Head of caudate nucleus (tissue), 42 donors: ENCODE measurements around the gene ARL4C.
A peak's percentile ranks its signal among the peaks of the same experiment; 100 is the strongest.

Source experiments
- DNase-seq, 42 donors: peaks; one replicate each; pipeline versions ENCODE4 v3.0.0 to v3.0.0-alpha.2; 2020 to 2021; ENCODE audit warnings: mixed read lengths in 7 of 42
- intact Hi-C: fragments of 100-400 bp; cut with DNase I; formaldehyde crosslinking; loops from one replicate; pipeline ENCODE4 v1.15.0; 2022

The ARL4C gene

DNA sequence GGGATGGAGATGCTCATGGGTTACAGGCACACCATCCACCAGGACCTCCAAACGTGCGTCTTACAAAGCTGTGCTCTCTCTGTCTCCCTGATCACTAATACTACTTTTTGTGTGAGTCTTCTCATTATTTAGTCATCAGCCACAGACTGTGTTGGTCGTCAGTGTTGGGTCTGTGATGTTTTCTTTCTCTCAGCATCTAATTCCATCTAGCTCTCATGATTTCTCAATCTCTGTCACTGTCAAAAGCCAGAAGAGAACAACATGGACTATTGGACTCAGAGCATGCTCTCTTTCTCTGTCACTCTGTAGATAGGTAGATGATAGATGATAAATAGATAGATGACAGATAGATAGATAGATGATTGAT is 6.0 kb upstream of the ARL4C start:
- intact Hi-C loops = loop anchor here (5.0 kb wide), 1 partner anchor 366 kb away; no protein-coding TSS in a partner anchor
- DNase-seq = no peak

DNA sequence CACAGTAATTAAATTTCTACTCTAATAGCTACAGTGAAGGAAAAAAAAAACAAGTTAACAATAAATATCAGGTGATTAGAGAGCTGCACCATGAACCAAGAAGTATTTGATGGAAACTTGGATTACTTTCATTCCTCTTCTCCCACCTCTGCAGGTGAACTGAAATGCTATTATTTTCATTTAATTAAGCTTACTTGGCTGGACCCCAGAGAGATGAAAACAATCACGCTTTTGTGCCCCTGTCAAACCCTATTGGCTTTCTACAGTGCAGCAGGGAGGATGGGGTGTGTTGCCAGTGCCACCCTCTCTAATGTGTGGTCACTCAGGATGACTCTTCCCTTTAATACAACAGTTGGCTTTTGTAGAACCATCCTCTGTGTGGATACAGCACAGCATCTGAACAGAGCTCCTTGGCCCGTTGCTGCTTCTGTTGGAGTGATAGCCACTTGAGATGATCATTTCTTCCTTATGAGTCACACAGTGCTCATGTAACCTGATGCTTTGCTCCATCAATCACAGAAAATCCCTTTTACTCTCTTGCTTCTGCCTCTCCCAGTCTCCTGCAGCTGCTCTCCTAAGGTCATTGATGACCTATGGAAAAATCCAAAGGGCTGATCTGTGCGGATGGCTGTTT is 5.5 kb upstream of the ARL4C start:
- DNase-seq = no peak
- intact Hi-C loops = loop anchor here (5.0 kb wide), 1 partner anchor 365 kb away; no protein-coding TSS in a partner anchor

DNA sequence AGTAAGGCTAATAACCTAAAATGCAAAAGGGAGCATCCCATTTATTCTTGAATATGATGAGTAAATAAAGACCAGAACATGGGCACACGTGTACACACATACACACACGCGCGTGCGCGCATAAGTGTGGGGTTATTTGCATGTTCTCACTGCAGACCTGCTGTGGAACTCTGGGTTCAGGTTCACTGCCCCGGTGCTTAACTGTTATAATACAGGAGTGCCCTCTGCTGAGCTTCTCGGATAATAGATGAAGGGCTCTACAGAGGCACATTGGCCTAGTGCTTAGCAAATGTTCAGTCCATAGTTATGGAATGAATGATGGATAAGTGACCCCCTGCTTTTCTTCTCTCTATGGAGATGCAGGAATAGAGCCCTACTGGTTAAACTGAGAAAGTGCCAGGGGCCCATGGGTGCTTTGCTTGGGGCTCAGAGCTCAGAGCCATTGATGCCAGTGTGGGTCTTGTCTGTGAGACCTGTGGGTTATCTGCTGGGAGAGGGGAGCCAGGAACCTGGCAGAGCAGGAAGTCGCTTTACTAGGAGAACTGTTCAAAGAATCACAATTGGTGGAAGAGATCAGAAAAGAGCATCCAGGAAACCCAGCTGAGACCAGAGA is 3.6 kb upstream of the ARL4C start:
- peak in 38 of 42 donors; percentile 21 to 81 (median 50) for DNase-seq

DNA sequence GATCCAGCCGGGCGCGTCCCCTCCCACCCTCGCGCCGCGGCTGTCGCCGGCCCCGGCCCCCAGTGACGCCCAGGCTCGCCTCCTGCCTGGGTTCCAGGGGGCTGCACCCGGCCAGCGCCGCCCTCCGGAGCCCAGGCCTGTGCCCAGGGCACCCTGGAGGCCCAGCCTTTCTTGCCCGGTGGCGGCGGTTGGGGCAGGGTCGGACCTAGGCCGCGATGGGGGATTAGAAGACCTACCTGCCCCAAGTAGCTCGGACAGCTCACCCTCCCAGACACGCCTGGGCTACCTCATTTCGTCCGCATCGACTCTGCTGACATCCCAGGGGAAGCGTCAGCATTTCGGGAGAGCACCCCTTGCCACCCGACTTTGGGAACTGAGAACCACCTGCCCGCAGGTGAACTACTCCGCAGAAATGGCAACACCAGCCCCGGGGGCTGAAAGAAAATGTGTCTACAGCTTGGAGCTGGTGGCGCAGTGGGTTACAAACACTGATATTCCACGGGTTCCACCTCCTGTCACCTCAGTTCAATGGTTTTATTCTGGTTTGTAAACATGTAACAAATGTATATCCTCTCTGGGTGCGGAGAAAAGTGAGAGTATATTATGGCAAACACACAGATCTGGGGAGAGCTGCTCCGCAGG is 834 bp upstream of the ARL4C start:
- no peak for DNase-seq
- intact Hi-C loops = no loop called here

More for the DNA sequence above, 3.6 kb upstream of the ARL4C start:
- intact Hi-C loops = loop anchor here (5.0 kb wide), 1 partner anchor 363 kb away; no protein-coding TSS in a partner anchor

DNA sequence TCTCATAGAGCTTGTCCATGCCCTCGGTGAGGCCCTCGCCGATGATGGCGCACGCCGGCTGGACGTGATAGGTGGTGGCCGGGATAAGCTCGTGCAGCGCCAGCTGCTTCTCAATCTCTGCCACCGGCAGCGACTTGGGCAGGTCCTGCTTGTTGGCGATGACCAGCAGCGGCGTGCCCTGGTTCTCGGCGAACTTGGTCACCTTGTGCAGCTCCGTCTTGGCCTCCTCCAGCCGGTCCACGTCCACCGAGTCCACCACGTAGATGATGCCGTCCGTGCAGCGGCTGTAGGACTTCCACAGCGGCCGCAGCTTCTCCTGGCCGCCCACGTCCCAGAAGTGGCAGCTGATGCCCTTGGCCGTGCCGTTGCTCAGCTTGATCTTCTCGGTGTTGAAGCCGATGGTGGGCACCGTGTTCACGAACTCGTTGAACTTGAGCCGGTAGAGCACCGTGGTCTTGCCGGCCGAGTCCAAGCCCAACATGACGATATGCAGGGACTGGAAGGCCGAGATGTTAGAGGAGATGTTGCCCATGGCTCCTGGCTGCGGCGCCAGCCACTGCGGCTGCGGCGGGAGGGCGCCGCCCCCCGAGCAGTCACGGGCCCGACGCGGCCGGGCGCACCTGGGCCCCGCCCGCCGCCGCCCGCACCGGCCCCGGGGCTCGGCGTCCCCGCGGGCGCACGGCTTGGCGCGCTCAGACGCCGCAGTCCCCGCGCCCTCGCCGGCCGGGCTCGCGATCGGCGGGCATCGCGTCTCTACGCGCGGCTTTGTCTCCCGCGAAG is 636 bp downstream of the ARL4C start:
- peak in 17 of 42 donors; percentile 10 to 55 (median 24) for DNase-seq
- intact Hi-C loops = no loop called here

DNA sequence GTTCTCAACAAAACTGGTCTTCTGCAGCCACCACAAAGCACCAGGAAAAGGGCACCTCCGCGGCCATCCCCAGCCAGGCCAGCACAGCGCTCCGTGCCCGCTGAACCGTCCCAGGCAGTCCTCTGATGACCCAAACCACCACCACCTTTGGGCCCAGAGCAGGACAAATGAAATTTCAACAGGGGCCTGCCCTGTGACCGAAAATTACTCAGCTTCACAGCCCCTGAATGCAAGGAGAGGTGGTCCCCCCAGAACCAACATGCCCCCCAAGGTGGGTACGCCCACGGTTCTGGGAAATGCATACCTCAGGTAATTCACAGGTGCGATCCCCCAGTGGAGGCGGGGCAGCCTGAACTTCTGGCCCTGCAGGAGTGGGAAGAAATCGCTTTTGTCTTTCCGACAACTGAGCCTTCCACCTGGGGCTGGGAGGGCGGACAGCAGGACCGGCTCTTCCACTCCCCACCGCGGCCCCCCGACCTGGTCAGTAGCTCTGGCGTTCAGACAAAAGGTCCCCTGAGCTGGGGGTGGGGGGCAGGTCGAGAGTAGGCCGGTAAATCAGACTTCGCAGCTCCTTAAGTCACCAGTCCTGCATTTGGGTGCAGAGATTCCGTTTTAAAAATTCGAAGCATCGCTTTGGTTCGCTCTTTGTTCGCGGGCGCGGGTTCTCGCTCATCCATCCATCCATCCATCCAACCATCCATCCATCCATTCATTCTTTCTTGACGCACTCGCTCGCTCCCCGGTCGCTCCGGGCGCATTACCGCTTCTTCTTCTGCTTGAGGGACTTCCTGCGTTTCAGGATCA is 1.4 kb downstream of the ARL4C start:
- DNase-seq = no peak
- intact Hi-C loops = no loop called here

DNA sequence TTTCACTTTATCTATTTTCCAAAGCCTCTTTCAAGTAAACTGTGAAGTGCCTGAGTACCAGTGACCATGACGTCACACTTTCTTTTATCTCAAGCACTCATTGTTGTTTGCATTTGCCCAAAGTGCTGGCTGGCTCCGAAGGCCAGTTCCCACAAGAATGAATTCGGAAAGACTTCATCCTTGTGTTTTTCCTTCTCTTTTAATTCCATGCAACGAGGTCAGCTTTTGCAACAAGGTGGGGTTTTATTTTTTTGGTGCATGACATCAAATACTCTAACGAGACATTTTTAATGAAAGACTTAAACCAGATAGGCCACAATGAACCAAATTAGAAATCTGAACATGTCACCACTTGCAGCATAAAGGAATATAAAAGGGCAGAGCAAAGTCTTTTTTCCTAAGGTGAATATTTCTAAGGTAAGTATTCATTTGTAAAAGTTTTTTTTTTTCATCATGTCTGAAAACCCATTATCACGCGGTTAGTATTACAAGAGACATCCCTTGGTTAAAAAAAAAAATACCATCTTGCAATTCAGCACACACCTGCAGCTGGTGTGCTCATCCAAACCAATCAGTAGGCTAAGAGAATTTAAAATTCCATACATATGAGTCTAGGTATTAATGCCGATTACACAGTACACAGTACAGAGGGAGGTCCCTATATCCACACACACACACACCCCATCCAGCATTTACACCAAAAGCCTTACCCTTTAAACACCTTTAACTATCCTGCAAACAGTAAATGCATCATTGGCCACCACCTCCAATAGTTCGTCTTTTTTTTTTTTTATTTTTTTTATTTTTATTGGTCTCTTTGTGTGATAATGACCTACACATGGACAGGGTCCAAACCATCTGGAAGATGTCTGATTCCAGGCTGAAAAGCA is 2.3 kb downstream of the ARL4C start:
- peak in 3 of 42 donors; percentile 14 to 55 (median 45) for DNase-seq
- intact Hi-C loops = no loop called here

DNA sequence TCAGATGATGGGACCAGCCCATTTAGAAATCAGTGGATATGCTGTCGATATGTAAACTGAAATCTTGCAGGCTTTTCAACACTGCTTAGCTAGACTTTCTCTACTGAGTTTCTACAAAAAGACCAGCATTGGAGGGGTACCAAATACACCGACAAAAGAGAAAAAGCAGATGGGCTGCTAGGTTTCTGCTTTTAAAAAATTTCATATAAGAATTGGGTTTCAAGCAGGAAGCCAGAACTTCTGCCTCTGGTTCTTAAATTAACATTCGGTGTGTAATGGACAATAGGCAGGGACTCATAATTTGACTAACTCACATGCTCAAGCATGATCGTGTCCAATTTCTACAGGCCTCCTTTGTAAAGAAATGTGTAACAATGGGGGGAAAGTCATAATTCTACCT is 3.1 kb downstream of the ARL4C start:
- intact Hi-C loops = no loop called here
- DNase-seq = no peak

DNA sequence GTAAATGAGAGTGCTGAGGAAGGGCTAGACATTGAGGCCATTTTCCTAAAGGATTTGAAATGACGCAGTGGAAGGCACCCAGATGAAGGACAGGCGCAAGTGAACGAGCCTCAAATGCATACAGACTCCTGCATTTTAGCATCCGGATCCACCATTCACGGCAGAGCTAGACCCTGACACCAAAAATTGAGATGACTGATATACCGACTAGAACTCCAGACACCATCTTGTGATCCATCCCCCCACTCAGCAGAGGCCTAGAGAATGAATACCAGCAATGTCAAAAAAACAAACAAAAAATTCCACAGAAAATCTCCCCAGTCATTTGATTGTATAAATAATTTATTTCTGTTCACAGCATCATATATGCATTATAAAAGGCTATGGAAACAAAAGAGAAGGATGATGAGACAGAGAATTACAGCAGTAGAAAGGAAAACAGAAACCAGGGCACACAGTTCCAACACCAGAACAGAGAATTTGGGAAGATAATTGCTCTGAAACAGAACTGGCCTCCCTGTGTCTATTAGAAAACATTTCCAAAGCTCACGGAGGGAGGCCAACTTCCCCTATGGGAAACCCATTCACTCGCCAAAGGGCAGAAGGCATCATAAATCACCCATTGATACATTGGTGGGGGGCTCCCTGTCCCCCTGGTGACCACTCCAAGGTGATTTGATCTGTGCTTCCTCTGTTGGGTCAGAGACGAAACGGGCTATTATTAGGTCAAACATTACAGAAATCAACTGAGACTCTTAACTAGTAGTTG is 4.0 kb downstream of the ARL4C start:
- intact Hi-C loops = no loop called here
- no peak for DNase-seq

DNA sequence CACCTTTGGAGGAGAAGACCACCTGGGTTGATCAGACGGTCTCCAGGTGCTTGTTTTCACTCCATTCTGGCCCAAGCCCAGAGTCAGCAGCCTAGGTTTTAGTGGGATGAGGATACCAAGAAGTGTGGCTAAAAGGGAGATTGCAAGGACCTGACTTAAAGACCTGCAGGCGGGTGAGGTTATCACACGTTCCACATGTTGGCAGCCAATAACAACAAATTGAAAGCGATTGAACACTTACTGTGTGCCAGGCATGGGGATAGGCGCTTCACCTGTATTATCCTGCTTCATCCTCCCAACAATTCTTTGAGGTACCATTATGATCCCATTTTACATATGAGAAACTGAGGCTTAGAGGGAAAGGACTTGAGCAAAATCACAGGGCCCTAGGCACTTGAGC is 5.0 kb downstream of the ARL4C start:
- no peak for DNase-seq
- intact Hi-C loops = no loop called here

DNA sequence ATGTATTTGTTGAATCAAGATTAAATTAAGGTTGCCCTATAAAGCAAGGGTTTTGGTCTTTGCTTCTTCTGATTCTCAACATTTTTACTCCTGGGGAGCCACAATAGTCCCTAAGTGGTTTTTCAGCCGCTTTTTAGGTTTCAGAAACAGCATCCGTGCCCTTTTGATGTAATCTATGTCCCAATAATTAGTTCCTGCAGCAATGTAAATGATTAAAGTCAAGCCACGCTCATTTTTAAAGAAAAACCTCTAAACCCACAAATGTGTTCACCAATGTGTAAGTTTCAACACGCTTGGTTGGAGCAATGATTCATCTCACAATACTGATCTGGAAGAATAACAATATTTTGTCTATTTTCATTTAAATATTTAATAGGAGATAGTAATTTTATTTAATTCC is 5.6 kb downstream of the ARL4C start:
- DNase-seq = no peak
- intact Hi-C loops = no loop called here

DNA sequence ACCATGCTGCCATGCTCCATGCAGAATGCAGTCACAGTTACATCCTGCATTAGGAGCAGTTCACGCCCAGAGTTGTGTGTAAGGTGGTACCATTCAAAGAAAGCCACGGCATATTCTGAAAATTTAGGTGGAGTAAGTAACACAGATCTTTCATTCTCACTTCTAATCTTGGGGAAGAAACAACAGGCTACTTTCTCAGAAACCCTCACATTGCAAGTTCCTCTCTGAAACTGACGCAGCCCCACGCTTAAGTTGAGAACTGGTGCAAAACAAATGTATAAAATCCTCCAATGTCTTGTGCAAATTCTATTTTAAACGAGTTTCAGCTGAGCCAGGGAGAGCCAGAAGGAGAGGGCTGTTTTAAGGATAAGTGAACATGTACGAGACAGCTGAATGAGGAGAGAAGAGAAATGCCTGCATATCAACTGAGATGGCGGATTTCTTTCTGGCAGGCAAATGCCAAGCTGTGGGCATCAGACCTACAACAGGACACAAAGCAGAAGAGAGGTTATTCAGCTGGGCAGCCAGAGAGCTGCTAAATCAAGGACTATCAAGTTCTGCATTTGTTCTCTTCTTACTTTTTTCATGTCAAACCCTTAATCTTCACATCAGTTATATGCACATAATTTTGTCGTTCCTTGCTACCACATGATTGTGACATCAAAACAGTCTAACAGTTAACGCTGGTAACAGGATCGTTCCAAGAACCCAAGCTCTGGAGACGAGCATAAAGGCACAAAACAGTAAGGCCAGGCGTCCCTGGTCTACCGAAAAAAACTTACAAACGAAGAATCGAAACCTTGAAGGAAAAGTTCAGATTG is 6.4 kb downstream of the ARL4C start:
- intact Hi-C loops = no loop called here
- DNase-seq = no peak

DNA sequence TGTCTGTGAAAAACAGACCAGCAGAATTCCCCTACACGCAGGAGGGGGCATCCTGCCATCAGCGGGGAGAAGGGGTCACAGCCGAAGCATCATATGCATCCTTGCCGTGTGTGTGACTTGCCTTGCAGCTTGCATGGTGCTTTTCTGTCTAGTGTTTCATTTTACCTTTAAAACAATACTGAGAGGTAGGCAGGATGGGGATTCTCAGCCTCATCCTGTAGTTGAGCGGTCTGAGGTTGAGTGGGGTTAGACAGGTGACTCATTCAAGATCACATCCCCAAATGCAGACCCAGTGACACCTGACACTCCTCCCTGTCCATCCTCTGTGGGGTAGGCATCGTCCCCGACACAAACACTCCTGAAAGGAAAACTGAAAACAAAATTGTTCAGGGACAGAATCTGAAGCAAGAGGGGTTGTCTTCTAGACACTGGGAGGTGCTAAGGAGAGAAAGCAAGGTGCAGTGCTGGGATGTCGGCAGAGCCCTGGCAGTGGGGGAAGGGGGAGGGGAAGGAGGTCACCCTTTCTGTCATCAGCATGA is 7.9 kb downstream of the ARL4C start:
- intact Hi-C loops = no loop called here
- DNase-seq = no peak

DNA sequence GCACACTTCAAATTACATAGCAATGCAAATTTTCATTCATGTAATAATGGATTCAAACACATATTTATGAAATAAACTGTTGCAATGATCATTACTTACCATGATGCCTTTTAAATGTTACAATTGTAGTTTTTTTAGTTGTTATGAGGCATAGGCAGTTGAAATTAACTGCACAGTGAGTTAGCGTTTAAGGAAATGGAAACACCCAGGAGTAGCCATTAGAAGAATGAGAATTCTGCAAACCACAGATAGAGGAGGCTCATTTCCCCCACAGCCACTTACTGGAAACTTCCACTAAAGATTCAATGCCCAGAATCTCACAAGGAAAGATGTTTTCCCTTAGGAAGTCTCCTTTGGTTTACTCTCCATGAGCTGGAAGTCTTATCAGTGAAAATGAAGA is 8.4 kb downstream of the ARL4C start:
- intact Hi-C loops = no loop called here
- DNase-seq = no peak

DNA sequence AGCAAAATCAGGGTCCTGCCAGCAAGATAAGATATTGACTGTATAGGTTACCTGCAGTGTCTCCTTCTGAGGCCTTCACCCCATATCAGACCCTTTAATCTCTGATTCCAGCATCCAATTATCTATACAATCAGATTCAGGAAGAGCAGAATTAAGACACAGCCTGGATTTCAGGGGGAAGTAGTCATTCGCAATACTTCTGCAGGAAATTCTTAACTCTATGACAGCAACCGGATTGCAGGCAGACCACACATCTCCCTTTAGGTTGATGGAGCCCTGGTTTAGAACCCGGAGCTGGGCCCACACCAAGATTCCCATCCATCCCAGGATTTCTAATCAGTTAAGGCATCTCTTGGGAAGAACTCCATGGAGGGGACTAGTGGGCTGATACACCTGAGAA is 9.5 kb downstream of the ARL4C start:
- intact Hi-C loops = no loop called here

DNA sequence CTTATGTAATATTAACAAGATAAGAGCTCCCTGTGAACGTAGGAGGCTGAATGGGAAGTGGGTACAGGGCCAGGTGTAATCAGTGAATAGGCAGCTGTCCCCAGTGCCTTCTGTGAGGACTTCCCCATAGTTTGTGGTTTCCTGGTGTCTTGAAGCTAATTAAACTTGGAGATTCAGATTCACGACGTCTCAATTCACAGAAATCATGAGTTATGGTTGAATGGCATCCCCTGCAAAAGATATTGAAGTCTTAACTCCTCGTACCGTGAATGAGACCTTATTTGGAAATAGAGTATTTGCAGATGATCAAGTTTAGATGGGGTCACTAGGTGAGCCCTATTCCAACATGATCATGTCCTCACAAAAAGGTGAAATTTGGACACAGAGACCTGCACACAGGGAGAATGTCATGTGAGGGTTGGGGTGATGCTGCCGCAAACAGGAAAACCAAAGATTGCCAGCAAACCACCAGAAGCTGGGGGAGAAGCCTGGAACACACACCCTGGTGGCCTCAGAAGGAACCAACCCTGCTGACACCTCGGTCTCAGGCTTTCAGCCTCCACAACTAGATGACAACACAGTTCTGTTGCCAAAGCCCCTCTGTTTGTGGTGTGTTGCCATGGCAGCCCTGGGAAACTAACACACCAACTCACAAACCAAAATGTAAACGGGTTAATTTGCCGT is 13.2 kb downstream of the ARL4C start:
- DNase-seq = no peak
- intact Hi-C loops = no loop called here

More for the DNA sequence above, 9.5 kb downstream of the ARL4C start:
- DNase-seq = no peak
